ENCODE measurements around the gene NIPSNAP3A.

GRCh38 chr9:104786293-104786692, 38.8 kb downstream of the NIPSNAP3A start:
- TF ChIP-seq, protein P1, sequence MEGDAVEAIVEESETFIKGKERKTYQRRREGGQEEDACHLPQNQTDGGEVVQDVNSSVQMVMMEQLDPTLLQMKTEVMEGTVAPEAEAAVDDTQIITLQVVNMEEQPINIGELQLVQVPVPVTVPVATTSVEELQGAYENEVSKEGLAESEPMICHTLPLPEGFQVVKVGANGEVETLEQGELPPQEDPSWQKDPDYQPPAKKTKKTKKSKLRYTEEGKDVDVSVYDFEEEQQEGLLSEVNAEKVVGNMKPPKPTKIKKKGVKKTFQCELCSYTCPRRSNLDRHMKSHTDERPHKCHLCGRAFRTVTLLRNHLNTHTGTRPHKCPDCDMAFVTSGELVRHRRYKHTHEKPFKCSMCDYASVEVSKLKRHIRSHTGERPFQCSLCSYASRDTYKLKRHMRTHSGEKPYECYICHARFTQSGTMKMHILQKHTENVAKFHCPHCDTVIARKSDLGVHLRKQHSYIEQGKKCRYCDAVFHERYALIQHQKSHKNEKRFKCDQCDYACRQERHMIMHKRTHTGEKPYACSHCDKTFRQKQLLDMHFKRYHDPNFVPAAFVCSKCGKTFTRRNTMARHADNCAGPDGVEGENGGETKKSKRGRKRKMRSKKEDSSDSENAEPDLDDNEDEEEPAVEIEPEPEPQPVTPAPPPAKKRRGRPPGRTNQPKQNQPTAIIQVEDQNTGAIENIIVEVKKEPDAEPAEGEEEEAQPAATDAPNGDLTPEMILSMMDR (IDR thresholded peaks at IDR 0.05) = no peak
- no peak for TF ChIP-seq POLR2A (IDR thresholded peaks at IDR 0.05)

Data from heart left ventricle (tissue), 13 donors.